Neural cell (in vitro differentiated cells): ENCODE data around the gene GPC5. TPM values are rescaled to one million over a fixed set of nuclear protein-coding genes. Genes with fewer than 3 reads are reported as not detected.

Source experiments
- H2AFZ ChIP-seq: fragments of 200-600, 300-800 bp; sonication (generic), shearing (Covaris generic); 2 replicates; pipeline ENCODE4 v1.6.0; 2014; ENCODE audit warnings: low read depth, mild to moderate bottlenecking, antibody characterized with exemption, low read length, moderate library complexity
- H3F3A ChIP-seq: fragments of 200-600 bp; shearing (Covaris generic); 2 replicates; pipeline ENCODE4 v1.6.1; 2016; ENCODE audit warnings: mild to moderate bottlenecking, moderate library complexity, mixed read lengths, antibody characterized with exemption, low read length; ENCODE audit not compliant: insufficient read depth, poor library complexity, severe bottlenecking
- H3K27ac ChIP-seq: fragments of 200-600, 300-800 bp; sonication (generic), shearing (Covaris generic); 2 replicates; pipeline ENCODE4 v1.5.1; 2014; ENCODE audit warnings: mild to moderate bottlenecking, low read length, moderate library complexity
- H3K27me3 ChIP-seq: fragments of 300-800, 200-600 bp; sonication (generic), shearing (Covaris generic); 2 replicates; pipeline ENCODE4 v1.6.0; 2014; ENCODE audit warnings: mild to moderate bottlenecking, low read depth, low read length, moderate library complexity; ENCODE audit not compliant: insufficient read depth
- H3K36me3 ChIP-seq: fragments of 300-800, 200-600 bp; sonication (generic), shearing (Covaris generic); 2 replicates; pipeline ENCODE4 v1.5.1; 2014; ENCODE audit warnings: mild to moderate bottlenecking, antibody characterized with exemption, low read length, moderate library complexity; ENCODE audit not compliant: insufficient read depth
- H3K4me2 ChIP-seq: fragments of 300-800, 200-600 bp; sonication (generic), shearing (Covaris generic); 2 replicates; pipeline ENCODE4 v1.6.0; 2014; ENCODE audit warnings: mild to moderate bottlenecking, low read length
- H3K4me3 ChIP-seq: fragments of 300-800, 200-600 bp; sonication (generic), shearing (Covaris generic); 2 replicates; pipeline ENCODE4 v1.5.1; 2014; ENCODE audit warnings: mild to moderate bottlenecking, low read length, moderate library complexity
- H3K79me2 ChIP-seq: fragments of 200-600 bp; shearing (Covaris generic); replicated peaks from 2 replicates; pipeline ENCODE4 v1.6.0; 2014; ENCODE audit warnings: mild to moderate bottlenecking, low read length, moderate library complexity; ENCODE audit not compliant: insufficient read depth
- H3K9ac ChIP-seq: fragments of 300-800, 200-600 bp; sonication (generic), shearing (Covaris generic); 2 replicates; pipeline ENCODE4 v1.6.1; 2016; ENCODE audit warnings: mild to moderate bottlenecking, low read length, mixed read lengths
- H3K9me2 ChIP-seq: fragments of 200-600 bp; shearing (Covaris generic); 2 replicates; pipeline ENCODE4 v1.6.1; 2016; ENCODE audit warnings: mild to moderate bottlenecking, low read length, mixed read lengths; ENCODE audit not compliant: insufficient read depth
- H3K9me3 ChIP-seq: fragments of 200-600, 300-800 bp; sonication (generic), shearing (Covaris generic); 2 replicates; pipeline ENCODE4 v1.6.1; 2016; ENCODE audit warnings: mild to moderate bottlenecking, mixed run types, low read length, moderate library complexity, mixed read lengths
- H4K20me1 ChIP-seq: fragments of 200-600 bp; shearing (Covaris generic); 2 replicates; pipeline ENCODE4 v1.6.1; 2016; ENCODE audit warnings: mild to moderate bottlenecking, mixed run types; ENCODE audit not compliant: insufficient read depth
- EP300 ChIP-seq: fragments of 450-650 bp; conservative IDR thresholded peaks from 2 replicates; pipeline ENCODE4 v1.6.1; 2014; ENCODE audit warnings: antibody characterized with exemption, mild to moderate bottlenecking, moderate library complexity; ENCODE audit not compliant: poor library complexity, severe bottlenecking
- EZH2 ChIP-seq: fragments of 200-600, 300-800 bp; shearing (Covaris generic), sonication (generic); IDR thresholded peaks from 2 replicates; pipeline ENCODE4 v1.6.1; 2014; ENCODE audit warnings: antibody characterized with exemption, low read length, borderline replicate concordance, mild to moderate bottlenecking; ENCODE audit not compliant: insufficient read depth, poor library complexity, severe bottlenecking
- MXI1 ChIP-seq: fragments of 450-650 bp; conservative IDR thresholded peaks from 2 replicates; pipeline ENCODE4 v1.6.1; 2014; ENCODE audit warnings: antibody characterized with exemption, mild to moderate bottlenecking; ENCODE audit not compliant: poor library complexity, severe bottlenecking
- POLR2AphosphoS5 ChIP-seq: IDR thresholded peaks from 2 replicates; pipeline ENCODE4 v1.6.1; 2012
- RAD21 ChIP-seq: fragments of 450-650 bp; conservative IDR thresholded peaks from 2 replicates; pipeline ENCODE4 v1.6.1; 2014; ENCODE audit warnings: antibody characterized with exemption, mild to moderate bottlenecking, moderate library complexity
- SMC3 ChIP-seq: fragments of 450-650 bp; conservative IDR thresholded peaks from 2 replicates; pipeline ENCODE4 v1.6.1; 2014; ENCODE audit warnings: antibody characterized with exemption, mild to moderate bottlenecking, moderate library complexity; ENCODE audit not compliant: poor library complexity
- TAF1 ChIP-seq: IDR thresholded peaks from 2 replicates; pipeline ENCODE4 v1.6.1; 2012; ENCODE audit warnings: low read depth
- polyA plus RNA-seq: library from polyadenylated mRNA; depleted of rRNA; stranded (reverse); fragments of >200 nt; gene quantifications from 2 replicates; pipeline ENCODE4 v1.2.3, GENCODE V29; 2014
- TF ChIP-seq, protein P1 (sequence below): IDR thresholded peaks from 2 replicates; pipeline ENCODE4 v1.6.1; 2012; ENCODE audit warnings: borderline replicate concordance
- TF ChIP-seq, protein P2 (sequence below): fragments of 450-650 bp; IDR thresholded peaks from 2 replicates; pipeline ENCODE4 v1.5.1; 2014; ENCODE audit warnings: antibody characterized with exemption, mild to moderate bottlenecking, moderate library complexity; ENCODE audit not compliant: poor library complexity, severe bottlenecking

The GPC5 gene
- polyA plus RNA-seq, 1 donor from 2014 or later: 5.0 TPM

DNA sequence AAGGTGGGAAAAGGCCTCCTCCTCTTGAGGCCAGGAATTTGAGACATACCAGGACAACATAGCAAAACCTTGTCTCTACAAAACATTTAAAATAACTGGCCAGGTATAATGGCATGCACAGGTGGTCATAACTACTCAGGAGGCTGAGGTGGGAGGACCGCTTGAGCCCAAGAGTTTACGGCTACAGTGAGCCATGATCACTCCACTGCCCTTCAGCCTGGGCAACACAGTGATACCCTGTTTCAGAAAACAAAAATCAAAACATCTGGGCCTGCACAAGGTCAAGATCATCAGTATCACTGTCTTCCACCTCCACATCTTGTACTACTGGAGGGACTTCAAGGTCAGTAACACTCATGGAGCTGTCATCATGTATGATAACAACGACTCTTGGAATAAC, 1085.5 kb downstream of the GPC5 start:
- no peak for TF ChIP-seq SMC3
- TF ChIP-seq, protein P1, sequence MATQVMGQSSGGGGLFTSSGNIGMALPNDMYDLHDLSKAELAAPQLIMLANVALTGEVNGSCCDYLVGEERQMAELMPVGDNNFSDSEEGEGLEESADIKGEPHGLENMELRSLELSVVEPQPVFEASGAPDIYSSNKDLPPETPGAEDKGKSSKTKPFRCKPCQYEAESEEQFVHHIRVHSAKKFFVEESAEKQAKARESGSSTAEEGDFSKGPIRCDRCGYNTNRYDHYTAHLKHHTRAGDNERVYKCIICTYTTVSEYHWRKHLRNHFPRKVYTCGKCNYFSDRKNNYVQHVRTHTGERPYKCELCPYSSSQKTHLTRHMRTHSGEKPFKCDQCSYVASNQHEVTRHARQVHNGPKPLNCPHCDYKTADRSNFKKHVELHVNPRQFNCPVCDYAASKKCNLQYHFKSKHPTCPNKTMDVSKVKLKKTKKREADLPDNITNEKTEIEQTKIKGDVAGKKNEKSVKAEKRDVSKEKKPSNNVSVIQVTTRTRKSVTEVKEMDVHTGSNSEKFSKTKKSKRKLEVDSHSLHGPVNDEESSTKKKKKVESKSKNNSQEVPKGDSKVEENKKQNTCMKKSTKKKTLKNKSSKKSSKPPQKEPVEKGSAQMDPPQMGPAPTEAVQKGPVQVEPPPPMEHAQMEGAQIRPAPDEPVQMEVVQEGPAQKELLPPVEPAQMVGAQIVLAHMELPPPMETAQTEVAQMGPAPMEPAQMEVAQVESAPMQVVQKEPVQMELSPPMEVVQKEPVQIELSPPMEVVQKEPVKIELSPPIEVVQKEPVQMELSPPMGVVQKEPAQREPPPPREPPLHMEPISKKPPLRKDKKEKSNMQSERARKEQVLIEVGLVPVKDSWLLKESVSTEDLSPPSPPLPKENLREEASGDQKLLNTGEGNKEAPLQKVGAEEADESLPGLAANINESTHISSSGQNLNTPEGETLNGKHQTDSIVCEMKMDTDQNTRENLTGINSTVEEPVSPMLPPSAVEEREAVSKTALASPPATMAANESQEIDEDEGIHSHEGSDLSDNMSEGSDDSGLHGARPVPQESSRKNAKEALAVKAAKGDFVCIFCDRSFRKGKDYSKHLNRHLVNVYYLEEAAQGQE: no peak
- no peak for TF ChIP-seq EP300
- no peak for TF ChIP-seq MXI1

DNA sequence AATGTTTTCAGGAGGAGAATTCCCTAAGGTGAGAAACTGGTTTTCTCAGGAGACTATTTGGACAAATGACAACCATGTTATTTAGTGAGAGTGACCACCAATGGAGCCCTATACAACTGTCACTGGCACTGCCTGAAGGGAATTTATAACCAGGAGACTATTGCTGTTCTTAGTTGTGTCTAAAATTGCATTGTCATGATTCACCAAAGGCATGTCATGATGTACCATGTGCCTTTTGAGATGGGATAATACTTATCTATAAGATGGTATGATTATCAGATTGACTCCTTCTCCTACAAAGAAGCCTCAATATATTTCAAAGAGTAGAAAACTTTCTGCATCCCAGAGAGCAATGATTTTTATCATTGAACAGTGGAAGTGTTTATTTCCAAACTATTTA, 1088.8 kb downstream of the GPC5 start:
- TF ChIP-seq EP300 (no peak), TAF1 (no peak), EZH2 (no peak), POLR2AphosphoS5 (no peak), RAD21 (no peak), SMC3 (no peak), MXI1 (no peak)
- TF ChIP-seq, protein P2, sequence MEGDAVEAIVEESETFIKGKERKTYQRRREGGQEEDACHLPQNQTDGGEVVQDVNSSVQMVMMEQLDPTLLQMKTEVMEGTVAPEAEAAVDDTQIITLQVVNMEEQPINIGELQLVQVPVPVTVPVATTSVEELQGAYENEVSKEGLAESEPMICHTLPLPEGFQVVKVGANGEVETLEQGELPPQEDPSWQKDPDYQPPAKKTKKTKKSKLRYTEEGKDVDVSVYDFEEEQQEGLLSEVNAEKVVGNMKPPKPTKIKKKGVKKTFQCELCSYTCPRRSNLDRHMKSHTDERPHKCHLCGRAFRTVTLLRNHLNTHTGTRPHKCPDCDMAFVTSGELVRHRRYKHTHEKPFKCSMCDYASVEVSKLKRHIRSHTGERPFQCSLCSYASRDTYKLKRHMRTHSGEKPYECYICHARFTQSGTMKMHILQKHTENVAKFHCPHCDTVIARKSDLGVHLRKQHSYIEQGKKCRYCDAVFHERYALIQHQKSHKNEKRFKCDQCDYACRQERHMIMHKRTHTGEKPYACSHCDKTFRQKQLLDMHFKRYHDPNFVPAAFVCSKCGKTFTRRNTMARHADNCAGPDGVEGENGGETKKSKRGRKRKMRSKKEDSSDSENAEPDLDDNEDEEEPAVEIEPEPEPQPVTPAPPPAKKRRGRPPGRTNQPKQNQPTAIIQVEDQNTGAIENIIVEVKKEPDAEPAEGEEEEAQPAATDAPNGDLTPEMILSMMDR: no peak
- TF ChIP-seq, protein P1: no peak
- Histone ChIP-seq H3K27ac (no peak overlapping the region), H3K27me3 (no peaks in the 10 kb centered on the region), H3K9ac (no peak overlapping the region), H3K36me3 (no peaks in the 10 kb centered on the region), H3K9me2 (no peaks in the 10 kb centered on the region), H2AFZ (no peak overlapping the region), H3K79me2 (no peaks in the 10 kb centered on the region), H4K20me1 (no peaks in the 10 kb centered on the region), H3K9me3 (no peaks in the 10 kb centered on the region), H3K4me2 (no peak overlapping the region), H3K4me3 (no peak overlapping the region), H3F3A (no peaks in the 10 kb centered on the region)

More for the DNA sequence above, 1085.5 kb downstream of the GPC5 start:
- Histone ChIP-seq H3K4me2 (no peak overlapping the region), H3K36me3 (no peaks in the 10 kb centered on the region), H3K4me3 (no peak overlapping the region), H3K9ac (no peak overlapping the region), H3K27ac (no peak overlapping the region), H3K9me3 (no peaks in the 10 kb centered on the region), H3F3A (no peaks in the 10 kb centered on the region), H3K79me2 (no peaks in the 10 kb centered on the region), H3K9me2 (no peaks in the 10 kb centered on the region), H3K27me3 (no peaks in the 10 kb centered on the region), H2AFZ (no peak overlapping the region), H4K20me1 (no peaks in the 10 kb centered on the region)
